Measurements from ENCODE around the gene ZNF488.

Gene ZNF488

DNA sequence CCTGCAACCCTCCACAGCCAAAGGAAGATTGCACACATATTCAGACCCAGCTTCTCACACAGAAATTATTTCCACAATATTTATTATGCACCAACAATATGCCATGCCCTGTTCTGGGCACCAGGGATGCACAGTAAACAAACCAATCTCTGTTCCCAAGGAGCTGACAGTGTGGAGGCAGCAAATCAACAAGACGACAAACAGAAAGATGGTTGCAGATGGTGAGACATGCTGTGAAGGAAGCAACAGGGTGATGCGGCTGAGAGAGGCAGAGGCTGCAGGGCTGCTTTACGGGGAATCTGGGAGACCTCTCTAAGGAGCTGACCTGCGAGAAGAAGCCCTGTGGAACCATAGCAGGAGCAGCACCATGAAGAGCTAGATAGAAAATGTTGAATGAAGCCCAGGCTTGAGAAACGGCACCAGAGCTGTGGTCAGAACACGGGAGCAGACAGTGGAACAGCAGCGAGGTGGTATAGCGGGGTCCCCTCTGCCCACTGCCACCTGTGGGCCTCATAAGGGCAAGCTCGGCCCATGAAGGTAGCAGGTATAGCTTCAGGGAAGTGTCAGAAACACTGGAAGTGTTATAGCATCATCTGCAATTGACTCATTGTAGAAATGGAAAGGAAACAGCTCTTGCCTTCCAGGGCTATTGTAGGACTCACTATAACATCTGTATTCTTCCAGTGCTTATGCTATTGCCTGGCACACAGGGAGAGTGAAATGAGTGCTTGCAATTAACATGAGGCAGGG, 18.5 kb downstream of the ZNF488 start:
- FAIRE-seq: no peak

GRCh38 chr10:47364911-47365310, 19.2 kb downstream of the ZNF488 start:
- no peak for FAIRE-seq

DNA sequence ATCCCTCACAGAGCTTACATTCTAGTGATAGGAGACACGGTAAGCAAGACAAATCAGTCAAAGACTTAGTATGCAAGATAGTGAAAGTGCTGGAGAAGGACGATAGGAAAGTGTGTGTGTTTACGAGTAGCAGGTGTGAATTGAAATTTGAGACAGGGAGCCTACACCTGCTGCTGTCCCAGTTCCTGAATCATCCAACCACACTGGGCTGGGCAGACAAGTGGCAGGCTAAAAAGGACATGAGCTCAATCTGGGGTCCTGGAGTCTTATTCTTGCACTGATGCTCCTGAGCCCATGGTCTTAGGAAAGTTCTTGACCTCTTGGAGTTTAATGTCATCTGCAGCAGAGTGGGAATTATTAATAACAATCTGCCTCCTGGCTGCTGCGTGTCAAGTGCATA, 19.7 kb downstream of the ZNF488 start:
- no peak for FAIRE-seq

GRCh38 chr10:47363781-47364180, 20.3 kb downstream of the ZNF488 start:
- no peak for FAIRE-seq

- FAIRE-seq: no peak
These were observed 21.9 kb downstream of the ZNF488 start for GRCh38 chr10:47362199-47362598.

DNA sequence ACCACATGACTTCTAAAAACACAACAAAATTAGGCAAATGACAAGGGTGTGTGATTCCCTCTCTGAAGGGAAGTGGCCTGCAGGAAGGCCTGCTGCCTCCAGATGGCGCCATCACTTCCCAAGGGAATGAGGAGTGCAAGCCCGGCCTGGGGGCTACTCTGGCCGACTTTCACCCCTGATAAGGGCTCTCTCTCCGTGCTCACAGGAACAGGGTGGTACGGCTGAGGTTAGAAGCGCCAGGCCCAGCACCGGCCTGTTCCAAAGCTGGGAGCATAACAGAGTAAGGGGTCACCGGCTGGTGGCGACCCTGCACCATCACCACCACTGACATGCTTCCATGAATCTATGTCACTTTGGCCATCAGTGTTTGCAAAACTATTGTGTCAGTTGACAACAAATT, 22.8 kb downstream of the ZNF488 start:
- FAIRE-seq: no peak

DNA sequence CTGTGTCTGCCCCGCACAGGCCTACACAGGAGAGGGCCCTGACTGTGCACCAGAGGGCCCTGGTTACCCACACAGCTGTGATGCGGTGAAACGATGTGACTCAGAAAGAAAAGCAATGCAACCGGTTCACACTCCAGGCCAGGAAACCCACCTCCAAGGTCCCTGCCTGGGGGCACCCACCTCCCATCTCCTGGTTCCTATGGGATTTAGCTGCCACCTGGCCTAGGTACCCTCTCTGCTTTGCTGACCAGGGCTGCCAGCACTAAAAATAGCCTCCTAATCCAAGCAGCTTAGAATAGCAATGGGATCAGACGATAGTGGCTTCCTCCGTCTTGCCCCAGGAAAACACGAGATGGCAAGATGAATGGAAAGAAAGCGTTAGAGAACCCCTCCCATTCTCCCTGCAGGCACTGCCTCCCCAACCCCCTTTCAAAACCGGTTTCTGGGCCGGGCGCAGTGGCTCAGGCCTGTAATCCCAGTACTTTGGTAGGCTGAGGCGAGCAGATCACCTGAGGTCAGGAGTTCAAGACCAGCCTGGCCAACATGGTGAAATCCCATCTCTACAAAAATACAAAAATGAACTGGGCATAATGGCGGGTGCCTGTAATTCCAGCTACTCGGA, 23.6 kb downstream of the ZNF488 start:
- FAIRE-seq: no peak

GRCh38 chr10:47359626-47360418, 24.3 kb downstream of the ZNF488 start:
- no peak for FAIRE-seq

DNA sequence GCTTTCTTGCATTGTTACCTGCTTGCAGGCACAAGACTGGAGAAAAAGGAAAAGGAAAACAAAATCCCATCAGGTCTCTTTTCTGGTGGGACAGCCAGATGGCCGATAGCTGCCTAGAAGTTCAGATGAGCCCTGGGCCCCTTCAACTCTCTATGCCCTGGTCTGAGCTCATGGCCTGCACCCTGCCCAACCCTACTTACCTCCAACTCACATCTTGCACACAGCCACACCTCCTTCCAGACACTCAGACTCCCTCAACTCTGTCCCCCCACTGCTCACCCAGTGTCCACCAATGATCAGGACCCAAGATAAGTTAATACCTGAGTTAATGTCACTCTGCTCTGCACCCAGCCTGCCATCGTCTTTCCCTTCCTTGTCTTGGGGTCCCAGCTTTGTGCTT, 25.0 kb downstream of the ZNF488 start:
- no peak for FAIRE-seq

GRCh38 chr10:47358457-47358856, 25.6 kb downstream of the ZNF488 start:
- FAIRE-seq: no peak

DNA sequence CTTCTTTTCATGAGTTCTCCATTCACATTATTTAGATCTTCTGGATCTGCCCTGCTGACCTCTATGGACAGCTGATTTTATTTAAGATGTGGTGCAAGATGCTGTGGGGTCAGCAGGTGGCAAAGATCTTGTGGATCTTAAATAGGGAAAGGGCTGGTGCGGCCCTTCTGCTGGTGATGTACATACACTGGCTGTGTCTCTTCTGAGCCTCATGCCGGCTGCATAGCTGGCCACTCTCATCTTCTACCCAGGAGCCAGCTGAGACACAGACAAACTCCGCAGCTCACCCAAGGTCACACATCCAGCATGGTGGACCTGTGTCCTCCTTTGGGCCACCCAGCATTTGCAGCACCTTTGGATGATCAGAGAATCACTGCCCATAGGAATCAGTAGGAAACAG, 26.2 kb downstream of the ZNF488 start:
- FAIRE-seq: no peak

DNA sequence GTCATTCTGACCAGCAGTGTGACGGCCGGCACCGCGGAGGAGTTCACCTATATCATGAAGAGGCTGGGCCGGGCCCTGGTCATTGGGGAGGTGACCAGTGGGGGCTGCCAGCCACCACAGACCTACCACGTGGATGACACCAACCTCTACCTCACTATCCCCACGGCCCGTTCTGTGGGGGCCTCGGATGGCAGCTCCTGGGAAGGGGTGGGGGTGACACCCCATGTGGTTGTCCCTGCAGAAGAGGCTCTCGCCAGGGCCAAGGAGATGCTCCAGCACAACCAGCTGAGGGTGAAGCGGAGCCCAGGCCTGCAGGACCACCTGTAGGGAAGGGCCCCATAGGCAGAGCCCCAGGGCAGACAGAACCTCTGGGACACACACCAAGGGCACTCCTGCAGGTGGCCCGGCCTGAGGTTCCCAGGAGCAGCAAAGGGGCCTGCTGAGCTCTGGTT, 26.9 kb downstream of the ZNF488 start:
- no peak for FAIRE-seq

DNA sequence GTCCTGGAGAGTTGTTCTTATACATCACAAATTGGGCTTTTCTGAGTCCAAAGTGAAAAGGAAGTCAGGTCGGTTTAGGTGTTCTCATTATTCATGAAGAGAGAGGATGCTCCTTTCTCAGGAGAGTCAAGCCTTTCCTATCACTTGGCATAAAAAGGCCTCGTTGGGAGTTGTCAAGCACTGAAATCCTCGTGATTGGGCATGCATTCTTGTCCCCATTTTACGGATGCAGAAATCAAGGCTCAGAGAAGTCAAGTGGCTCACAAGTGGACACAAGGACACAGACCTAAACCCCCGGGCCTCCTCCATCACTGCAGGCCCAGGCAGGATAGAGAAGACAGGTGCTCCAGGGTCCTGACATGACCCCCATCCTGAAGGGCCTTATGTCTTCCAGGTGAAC, 27.4 kb downstream of the ZNF488 start:
- FAIRE-seq: no peak

DNA sequence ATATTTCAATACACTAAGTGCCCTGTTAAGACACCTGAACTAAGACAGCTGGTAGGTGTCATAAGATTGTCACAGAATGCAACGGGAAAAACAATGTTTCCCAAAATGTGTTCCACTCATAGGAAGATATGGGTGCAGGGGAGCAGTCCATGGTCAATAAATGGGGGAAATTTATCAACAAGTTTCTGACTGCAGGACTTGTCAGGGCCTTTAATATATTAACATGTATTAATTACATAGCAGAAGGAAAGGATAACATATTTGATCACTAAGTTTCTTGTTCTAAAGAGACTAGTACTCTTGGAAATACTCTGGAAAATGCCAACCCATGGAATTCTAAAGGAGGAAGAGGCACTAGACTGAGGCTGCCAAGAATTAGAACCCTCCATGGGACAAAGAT, 29.2 kb downstream of the ZNF488 start:
- no peak for FAIRE-seq

- no peak for FAIRE-seq
These were observed 29.9 kb downstream of the ZNF488 start for GRCh38 chr10:47354165-47354564.

DNA sequence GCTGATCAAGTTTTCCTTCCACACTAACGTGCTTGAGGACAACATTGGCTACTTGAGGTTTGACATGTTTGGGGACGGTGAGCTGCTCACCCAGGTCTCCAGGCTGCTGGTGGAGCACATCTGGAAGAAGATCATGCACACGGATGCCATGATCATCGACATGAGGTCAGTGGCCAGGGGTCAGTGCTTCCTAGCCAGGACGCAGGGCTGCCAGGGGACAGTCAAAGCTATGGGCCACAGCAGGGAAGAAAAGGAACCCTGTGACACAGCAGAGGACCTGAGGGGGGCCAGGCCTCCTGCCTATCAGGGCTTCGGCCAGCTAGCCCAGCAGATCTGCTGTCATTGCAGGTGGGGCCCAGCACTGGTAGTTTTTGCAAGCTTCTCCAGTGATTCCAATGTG, 30.7 kb downstream of the ZNF488 start:
- FAIRE-seq: no peak

DNA sequence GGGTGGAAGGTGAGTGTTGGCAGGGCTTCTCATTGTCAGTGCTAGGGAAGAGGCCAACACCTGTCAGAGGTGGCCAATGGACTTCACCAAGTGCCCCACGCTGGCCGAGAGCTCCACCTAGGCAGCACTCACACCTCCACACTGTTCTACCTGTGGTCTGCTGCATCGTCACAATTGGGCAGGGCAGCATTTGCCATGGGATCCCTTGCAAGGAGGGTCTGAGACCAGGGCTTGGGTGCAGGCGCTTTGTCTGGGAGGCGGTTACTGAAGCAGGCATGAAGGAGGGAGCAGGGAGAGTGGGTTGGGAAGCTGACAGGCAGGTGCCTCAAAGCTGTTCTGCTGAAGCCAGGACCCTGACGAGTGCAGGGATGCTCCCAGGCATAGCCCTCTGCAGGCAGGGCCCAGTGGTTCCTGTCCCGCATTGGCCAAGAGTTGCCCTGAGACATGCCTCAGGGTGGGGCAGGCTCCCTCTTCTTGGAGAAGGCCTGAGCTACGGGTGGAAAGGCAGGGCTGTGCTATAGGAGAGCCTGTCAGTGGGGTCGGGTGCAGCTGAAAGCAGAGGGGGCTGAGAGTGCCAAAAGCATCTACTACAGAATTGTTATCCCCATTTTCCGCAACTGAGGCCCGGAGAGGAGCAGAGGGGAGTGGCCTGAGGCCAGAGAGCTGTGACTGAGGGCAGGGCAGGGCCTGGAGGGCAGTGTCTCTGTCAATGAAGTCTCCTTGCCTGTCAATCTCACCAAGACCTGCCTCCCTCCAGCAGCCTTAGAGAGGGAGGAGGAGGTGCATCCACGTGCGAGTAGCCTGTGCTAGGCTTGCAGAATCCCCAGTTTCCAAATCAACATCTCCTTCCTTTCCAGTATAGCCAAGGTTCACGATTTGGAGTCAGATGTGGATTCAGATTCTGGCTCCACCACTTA, 31.9 kb downstream of the ZNF488 start:
- FAIRE-seq: no peak

DNA sequence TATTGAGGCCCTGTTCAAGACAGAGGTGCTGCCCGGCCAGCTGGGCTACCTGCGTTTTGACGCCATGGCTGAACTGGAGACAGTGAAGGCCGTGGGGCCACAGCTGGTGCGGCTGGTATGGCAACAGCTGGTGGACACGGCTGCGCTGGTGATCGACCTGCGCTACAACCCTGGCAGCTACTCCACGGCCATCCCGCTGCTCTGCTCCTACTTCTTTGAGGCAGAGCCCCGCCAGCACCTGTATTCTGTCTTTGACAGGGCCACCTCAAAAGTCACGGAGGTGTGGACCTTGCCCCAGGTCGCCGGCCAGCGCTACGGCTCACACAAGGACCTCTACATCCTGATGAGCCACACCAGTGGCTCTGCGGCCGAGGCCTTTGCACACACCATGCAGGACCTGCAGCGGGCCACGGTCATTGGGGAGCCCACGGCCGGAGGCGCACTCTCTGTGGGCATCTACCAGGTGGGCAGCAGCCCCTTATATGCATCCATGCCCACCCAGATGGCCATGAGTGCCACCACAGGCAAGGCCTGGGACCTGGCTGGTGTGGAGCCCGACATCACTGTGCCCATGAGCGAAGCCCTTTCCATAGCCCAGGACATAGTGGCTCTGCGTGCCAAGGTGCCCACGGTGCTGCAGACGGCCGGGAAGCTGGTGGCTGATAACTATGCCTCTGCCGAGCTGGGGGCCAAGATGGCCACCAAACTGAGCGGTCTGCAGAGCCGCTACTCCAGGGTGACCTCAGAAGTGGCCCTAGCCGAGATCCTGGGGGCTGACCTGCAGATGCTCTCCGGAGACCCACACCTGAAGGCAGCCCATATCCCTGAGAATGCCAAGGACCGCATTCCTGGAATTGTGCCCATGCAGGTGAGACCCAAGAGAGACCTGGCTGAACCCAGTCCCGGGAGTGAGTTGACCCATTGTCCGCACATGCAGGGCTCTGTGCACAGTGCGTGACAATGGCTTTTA, 33.1 kb downstream of the ZNF488 start:
- FAIRE-seq: no peak

DNA sequence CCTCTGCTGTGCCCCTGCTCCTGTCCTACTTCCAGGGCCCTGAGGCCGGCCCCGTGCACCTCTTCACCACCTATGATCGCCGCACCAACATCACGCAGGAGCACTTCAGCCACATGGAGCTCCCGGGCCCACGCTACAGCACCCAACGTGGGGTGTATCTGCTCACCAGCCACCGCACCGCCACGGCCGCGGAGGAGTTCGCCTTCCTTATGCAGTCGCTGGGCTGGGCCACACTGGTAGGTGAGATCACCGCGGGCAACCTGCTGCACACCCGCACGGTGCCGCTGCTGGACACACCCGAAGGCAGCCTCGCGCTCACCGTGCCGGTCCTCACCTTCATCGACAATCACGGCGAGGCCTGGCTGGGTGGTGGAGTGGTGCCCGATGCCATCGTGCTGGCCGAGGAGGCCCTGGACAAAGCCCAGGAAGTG, 34.1 kb downstream of the ZNF488 start:
- no peak for FAIRE-seq

- no peak for FAIRE-seq
These were observed 34.6 kb downstream of the ZNF488 start for GRCh38 chr10:47349516-47349915.

All from colon (tissue), 2 donors.